Neuronal stem cell (in vitro differentiated cells): ENCODE results near the gene MMP27.
A peak's percentile ranks its signal among the peaks of the same experiment; 100 is the strongest.

Source experiments
- DNase-seq: peaks from one replicate; pipeline ENCODE4 v3.0.0-alpha.2; 2013; ENCODE audit warnings: low spot score
- H2AFZ ChIP-seq: one replicate; pipeline ENCODE4 v1.6.1; 2013; ENCODE audit warnings: mild to moderate bottlenecking, low read length, inconsistent platforms
- H2AK5ac ChIP-seq: 2 replicates; pipeline ENCODE4 v1.6.1; 2013; ENCODE audit warnings: low read depth, mild to moderate bottlenecking, inconsistent platforms, low read length, moderate library complexity, mixed read lengths
- H2BK120ac ChIP-seq: 2 replicates; pipeline ENCODE4 v1.6.1; 2013; ENCODE audit warnings: low read depth, mild to moderate bottlenecking, inconsistent platforms, low read length, moderate library complexity, mixed read lengths
- H2BK12ac ChIP-seq: one replicate; pipeline ENCODE4 v1.6.1; 2013; ENCODE audit warnings: low read length, inconsistent platforms
- H2BK15ac ChIP-seq: 2 replicates; pipeline ENCODE4 v1.6.1; 2013; ENCODE audit warnings: mild to moderate bottlenecking, low read length, inconsistent platforms, mixed read lengths
- H2BK5ac ChIP-seq: one replicate; pipeline ENCODE4 v1.6.1; 2013; ENCODE audit warnings: inconsistent platforms, mild to moderate bottlenecking, low read length, moderate library complexity
- H3K14ac ChIP-seq: one replicate; pipeline ENCODE4 v1.6.1; 2013; ENCODE audit warnings: low read length, inconsistent platforms
- H3K18ac ChIP-seq: 2 replicates; pipeline ENCODE4 v1.6.1; 2013; ENCODE audit warnings: low read length, inconsistent platforms
- H3K23ac ChIP-seq: 2 replicates; pipeline ENCODE4 v1.6.1; 2013; ENCODE audit warnings: low read depth, mild to moderate bottlenecking, mixed read lengths, low read length, inconsistent platforms; ENCODE audit not compliant: poor library complexity
- H3K27ac ChIP-seq: replicated peaks from 3 replicates; pipeline ENCODE4 v1.5.1; 2013; ENCODE audit warnings: low read length, inconsistent platforms
- H3K27me3 ChIP-seq, 3 experiments: 2 replicates each; pipeline ENCODE4 v1.6.1; 2013; ENCODE audit warnings: low read length in 3 of 3, mild to moderate bottlenecking in 2 of 3, inconsistent platforms in 1 of 3, low read depth in 1 of 3, mixed read lengths in 1 of 3, moderate library complexity in 1 of 3; ENCODE audit not compliant: control insufficient read depth in 3 of 3, insufficient read depth in 3 of 3
- H3K36me3 ChIP-seq, 2 donors: replicated peaks in 1 of 2; 2 replicates each; pipeline ENCODE4 v1.6.1; 2013; ENCODE audit warnings: low read length in 2 of 2; ENCODE audit not compliant: control insufficient read depth in 2 of 2, insufficient read depth in 2 of 2
- H3K4ac ChIP-seq: 2 replicates; pipeline ENCODE4 v1.6.1; 2013; ENCODE audit warnings: inconsistent platforms, mild to moderate bottlenecking, low read length, moderate library complexity
- H3K4me1 ChIP-seq, 2 donors: 1 replicate in 1 of 2; 2 replicates in 1 of 2; pipeline ENCODE4 v1.6.1; 2013; ENCODE audit warnings: low read length in 2 of 2, low read depth in 1 of 2; ENCODE audit not compliant: control insufficient read depth in 2 of 2, insufficient read depth in 1 of 2
- H3K4me2 ChIP-seq: one replicate; pipeline ENCODE4 v1.6.1; 2013; ENCODE audit warnings: mild to moderate bottlenecking, low read length, inconsistent platforms; ENCODE audit not compliant: insufficient read depth, poor library complexity, severe bottlenecking
- H3K4me3 ChIP-seq, 2 donors: 2 replicates each; pipeline ENCODE4 v1.5.1; 2013; ENCODE audit warnings: low read length in 2 of 2, mild to moderate bottlenecking in 2 of 2, inconsistent platforms in 1 of 2, moderate library complexity in 1 of 2
- H3K79me1 ChIP-seq: one replicate; pipeline ENCODE4 v1.6.1; 2013; ENCODE audit warnings: low read depth, mild to moderate bottlenecking, inconsistent platforms, low read length, moderate library complexity
- H3K9ac ChIP-seq: one replicate; pipeline ENCODE4 v1.6.1; 2013; ENCODE audit warnings: mild to moderate bottlenecking, low read depth, low read length, inconsistent platforms; ENCODE audit not compliant: poor library complexity
- H3K9me3 ChIP-seq, 2 donors: replicated peaks in 1 of 2; 2 replicates each; pipeline versions ENCODE3 to v1.6.1; 2013; ENCODE audit warnings: low read length in 2 of 2, mild to moderate bottlenecking in 2 of 2, inconsistent platforms in 1 of 2, low read depth in 1 of 2, mixed read lengths in 1 of 2, moderate library complexity in 1 of 2; ENCODE audit not compliant: control insufficient read depth in 2 of 2, insufficient read depth in 1 of 2
- H4K8ac ChIP-seq: one replicate; pipeline ENCODE4 v1.6.1; 2013; ENCODE audit warnings: low read depth, mild to moderate bottlenecking, inconsistent platforms, low read length, moderate library complexity
- H4K91ac ChIP-seq: one replicate; pipeline ENCODE4 v1.6.1; 2013; ENCODE audit warnings: low read length, low read depth, mild to moderate bottlenecking, inconsistent platforms; ENCODE audit not compliant: poor library complexity
- WGBS, 2 donors: extraction: QIAGEN DNeasy Blood & Tissue Kit; methylation state at CpG; one replicate each; pipeline ENCODE4 v1.1.7; 2013; ENCODE audit warnings: missing lambda C conversion rate in 2 of 2, mixed read lengths in 1 of 2; ENCODE audit not compliant: insufficient read length in 2 of 2, insufficient replicate concordance in 1 of 2; ENCODE audit errors: extremely low coverage in 2 of 2; 5-methylcytosine and 5-hydroxymethylcytosine counted together

The MMP27 gene

GRCh38 chr11:102656528-102656927 lies 49.0 kb downstream of the MMP27 start:
- H2BK12ac ChIP-seq, result no peak overlapping the region
- H4K8ac ChIP-seq, result no peak overlapping the region
- H3K27ac ChIP-seq, result no peak overlapping the region
- no peaks in the 10 kb centered on the region for H3K27me3 ChIP-seq
- no peak overlapping the region for H3K23ac ChIP-seq
- no peak overlapping the region for H2AFZ ChIP-seq
- no peak overlapping the region for H3K4me3 ChIP-seq
- no peaks in the 10 kb centered on the region for H3K79me1 ChIP-seq
- H2BK5ac ChIP-seq, result no peak overlapping the region
- peaks cover 0 to 4% of the 10 kb centered on the region in 2 donors for H3K9me3 ChIP-seq
- H2BK120ac ChIP-seq, result no peak overlapping the region
- H3K18ac ChIP-seq, result no peak overlapping the region
- no peak overlapping the region for H3K9ac ChIP-seq
- H3K4me2 ChIP-seq, result no peak overlapping the region
- H4K91ac ChIP-seq, result no peak overlapping the region
- no peak overlapping the region for H3K4ac ChIP-seq
- no CpG with 5 or more reads among the region's 1 CpG for WGBS, 2 donors
- no peak for DNase-seq
- H3K14ac ChIP-seq, result no peak overlapping the region
- no peak overlapping the region for H2AK5ac ChIP-seq
- H3K4me1 ChIP-seq, result peaks cover 0 to 2% of the 10 kb centered on the region in 2 donors
- H3K36me3 ChIP-seq, result no peaks in the 10 kb centered on the region
- no peak overlapping the region for H2BK15ac ChIP-seq

GRCh38 chr11:102655547-102655946 lies 50.0 kb downstream of the MMP27 start:
- Histone ChIP-seq H3K18ac (no peak overlapping the region), H2BK15ac (no peak overlapping the region), H2BK12ac (no peak overlapping the region), H3K27me3 (no peaks in the 10 kb centered on the region), H3K14ac (no peak overlapping the region), H3K4ac (no peak overlapping the region), H2BK5ac (no peak overlapping the region), H2BK120ac (no peak overlapping the region), H2AK5ac (no peak overlapping the region), H3K79me1 (no peaks in the 10 kb centered on the region), H3K9ac (no peak overlapping the region), H3K9me3 (peaks cover 0 to 4% of the 10 kb centered on the region in 2 donors), H3K23ac (no peak overlapping the region), H3K4me2 (no peak overlapping the region), H2AFZ (no peak overlapping the region), H4K8ac (no peak overlapping the region), H4K91ac (no peak overlapping the region), H3K4me3 (no peak overlapping the region), H3K27ac (no peak overlapping the region), H3K4me1 (peaks cover 0 to 2% of the 10 kb centered on the region in 2 donors), H3K36me3 (no peaks in the 10 kb centered on the region)
- no CpG with 5 or more reads among the region's 2 CpGs for WGBS, 2 donors
- no peak for DNase-seq

DNA sequence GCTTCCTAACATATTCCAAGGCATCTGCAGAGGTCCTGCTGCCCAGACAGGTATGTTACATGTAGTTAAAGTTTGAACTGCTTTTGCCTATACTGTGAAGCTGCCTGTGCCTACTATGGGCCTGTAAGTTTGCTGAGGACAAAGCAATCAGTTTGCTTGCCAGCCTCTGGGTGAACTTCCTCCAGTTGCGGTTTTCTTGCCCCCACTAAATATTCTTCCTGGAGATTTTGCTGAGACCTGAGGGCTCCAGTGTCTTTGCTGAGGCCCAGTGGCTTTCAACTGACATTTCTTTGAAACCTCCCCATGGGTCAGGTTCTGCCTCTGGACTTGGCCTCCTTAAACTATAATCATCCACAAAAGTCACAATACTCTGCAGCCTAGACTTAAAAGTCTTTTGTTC lies 50.8 kb downstream of the MMP27 start:
- no CpG with 5 or more reads among the region's 1 CpG for WGBS, 2 donors
- Histone ChIP-seq H4K8ac (no peak overlapping the region), H3K79me1 (no peaks in the 10 kb centered on the region), H2BK5ac (no peak overlapping the region), H3K4me3 (no peak overlapping the region), H3K27ac (no peak overlapping the region), H3K4ac (no peak overlapping the region), H2BK15ac (no peak overlapping the region), H4K91ac (no peak overlapping the region), H3K9ac (no peak overlapping the region), H3K18ac (no peak overlapping the region), H3K23ac (no peak overlapping the region), H2AFZ (no peak overlapping the region), H3K9me3 (peaks cover 0 to 4% of the 10 kb centered on the region in 2 donors), H3K14ac (no peak overlapping the region), H3K4me2 (no peak overlapping the region), H2AK5ac (no peak overlapping the region), H3K27me3 (no peaks in the 10 kb centered on the region), H2BK12ac (no peak overlapping the region), H2BK120ac (no peak overlapping the region), H3K4me1 (peaks cover 0 to 2% of the 10 kb centered on the region in 2 donors), H3K36me3 (no peaks in the 10 kb centered on the region)
- no peak for DNase-seq

DNA sequence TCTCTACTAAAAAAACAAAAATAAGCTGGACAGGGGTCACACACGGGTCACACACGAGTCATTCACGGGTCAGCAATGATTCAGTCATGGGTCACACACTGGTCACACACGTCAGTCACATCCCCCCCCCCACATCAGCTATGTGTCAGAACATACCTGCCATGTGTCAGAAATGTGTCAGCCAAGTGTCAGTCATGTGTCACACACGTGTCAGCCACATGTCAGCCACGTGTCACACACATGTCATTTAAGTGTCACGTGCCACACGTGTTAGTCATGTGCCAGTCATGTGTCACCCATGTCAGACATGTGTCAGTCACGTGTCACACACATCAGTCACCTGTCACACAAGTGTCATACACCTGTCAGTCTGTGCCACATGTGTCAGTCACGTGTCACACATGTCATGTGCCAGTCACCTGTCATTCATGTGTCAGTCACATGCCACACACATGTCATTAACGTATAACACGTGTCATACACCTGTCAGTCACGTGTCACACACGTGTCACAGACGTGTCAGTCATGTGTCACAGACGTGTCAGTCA lies 51.8 kb downstream of the MMP27 start:
- Histone ChIP-seq H3K4me3 (no peak overlapping the region), H4K8ac (peak overlapping the region; percentile 4), H2AFZ (no peak overlapping the region), H3K9me3 (peaks cover 0 to 4% of the 10 kb centered on the region in 2 donors), H3K27ac (no peak overlapping the region), H3K23ac (no peak overlapping the region), H3K9ac (peak overlapping the region; percentile 13), H2BK5ac (no peak overlapping the region), H3K27me3 (no peaks in the 10 kb centered on the region), H3K36me3 (no peaks in the 10 kb centered on the region), H3K4me2 (no peak overlapping the region), H3K14ac (no peak overlapping the region), H3K4ac (no peak overlapping the region), H3K4me1 (peaks cover 0 to 2% of the 10 kb centered on the region in 2 donors), H2BK15ac (no peak overlapping the region), H3K18ac (no peak overlapping the region), H2BK12ac (no peak overlapping the region), H4K91ac (no peak overlapping the region), H3K79me1 (no peaks in the 10 kb centered on the region), H2AK5ac (no peak overlapping the region), H2BK120ac (no peak overlapping the region)
- WGBS, 2 donors, result no CpG with 5 or more reads among the region's 16 CpGs
- DNase-seq, result no peak
